Neural crest cell (in vitro differentiated cells): ENCODE data around the gene ZMYM1. TPM values are rescaled to one million over a fixed set of nuclear protein-coding genes. Genes with fewer than 3 reads are reported as not detected.

Experiments used
- DNase-seq: peaks from one replicate; pipeline ENCODE4 v3.0.0; 2021; ENCODE audit warnings: low read depth, mixed read lengths, low spot score
- H3K27ac Mint-ChIP-seq: one replicate; pipeline ENCODE4 v1.8.0; 2021; ENCODE audit warnings: mild to moderate bottlenecking, mixed read lengths; ENCODE audit not compliant: unreplicated experiment
- H3K27me3 Mint-ChIP-seq: 2 replicates; pipeline ENCODE4 v1.8.0; 2021; ENCODE audit warnings: low read depth, mild to moderate bottlenecking, mixed read lengths
- H3K36me3 Mint-ChIP-seq: 2 replicates; pipeline ENCODE4 v1.8.0; 2021; ENCODE audit warnings: low read depth, mild to moderate bottlenecking, mixed read lengths
- H3K4me1 Mint-ChIP-seq: 2 replicates; pipeline ENCODE4 v1.8.0; 2021; ENCODE audit warnings: mixed read lengths
- H3K4me3 Mint-ChIP-seq: one replicate; pipeline ENCODE4 v1.8.0; 2021; ENCODE audit warnings: mild to moderate bottlenecking, mixed read lengths
- H3K9me3 Mint-ChIP-seq: 2 replicates; pipeline ENCODE4 v1.8.0; 2021; ENCODE audit warnings: mixed read lengths
- CTCF ChIP-seq: fragments of 200-600 bp; sonication (generic); conservative IDR thresholded peaks from 2 replicates; pipeline ENCODE4 v1.5.0; 2021; ENCODE audit warnings: antibody characterized with exemption, mild to moderate bottlenecking
- long read RNA-seq: library from polyadenylated mRNA; unstranded; transcript quantifications from one replicate; pipeline ENCODE4 v2.0.0, GENCODE V29; 2020
- total RNA-seq: library from RNA; stranded (reverse); gene quantifications from 2 replicates; pipeline ENCODE4 v1.2.1, GENCODE V29; 2021

Gene ZMYM1
- total RNA-seq = 29.3 and 32.2 TPM in 2 replicates
- long read RNA-seq, full-length matches to known transcripts = 14 of 48 reads
- long read RNA-seq, partial matches to known transcripts = 6 of 48 reads
- long read RNA-seq, other reads (novel, unspliced or antisense) = 28 of 48 reads

GRCh38 chr1:35079003-35079930 is at the start of gene ZMYM1:
Gene ZMYM1, plus strand, starts transcription at chr1:35079385. Its CDS starts 14,603 bp downstream, at chr1:35093988.
- H3K27ac Mint-ChIP-seq = peak within 1 kb of the TSS; percentile 99
- H3K9me3 Mint-ChIP-seq = peaks cover 2% of the 10 kb centered on the region
- DNase-seq = peak; percentile 85
- no peak for TF ChIP-seq CTCF
- peaks cover 35% of the 10 kb centered on the region for H3K27me3 Mint-ChIP-seq
- H3K4me1 Mint-ChIP-seq = peaks cover 28% of the 10 kb centered on the region
- H3K36me3 Mint-ChIP-seq = peaks cover 2% of the 10 kb centered on the region
- peak within 1 kb of the TSS; percentile 100 for H3K4me3 Mint-ChIP-seq

DNA sequence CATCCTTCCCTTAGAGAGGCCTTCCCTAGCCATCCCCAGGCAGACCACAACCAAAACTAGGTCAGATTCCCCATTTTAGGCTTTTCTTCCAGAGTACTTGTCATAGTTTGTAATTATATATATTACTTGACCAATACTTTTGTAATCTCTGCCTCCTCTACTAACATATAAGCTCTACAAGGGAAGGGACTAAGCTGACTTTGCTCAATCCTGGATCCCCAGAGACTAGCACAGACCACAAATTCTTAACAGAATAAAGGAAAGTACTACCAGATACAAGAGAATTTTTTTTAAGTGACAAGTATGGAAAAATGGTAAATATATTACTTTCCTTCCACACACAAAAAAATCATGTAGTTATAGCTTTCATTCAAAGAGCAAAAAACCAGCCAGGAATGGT is 49.4 kb upstream of the ZMYM1 start:
- H3K9me3 Mint-ChIP-seq = peaks cover 5% of the 10 kb centered on the region
- peaks cover 21% of the 10 kb centered on the region for H3K36me3 Mint-ChIP-seq
- no peak for DNase-seq
- TF ChIP-seq CTCF = no peak
- no peak overlapping the region for H3K27ac Mint-ChIP-seq
- H3K4me3 Mint-ChIP-seq = peak overlapping the region; percentile 98
- H3K4me1 Mint-ChIP-seq = peaks cover 21% of the 10 kb centered on the region
- no peaks in the 10 kb centered on the region for H3K27me3 Mint-ChIP-seq

DNA sequence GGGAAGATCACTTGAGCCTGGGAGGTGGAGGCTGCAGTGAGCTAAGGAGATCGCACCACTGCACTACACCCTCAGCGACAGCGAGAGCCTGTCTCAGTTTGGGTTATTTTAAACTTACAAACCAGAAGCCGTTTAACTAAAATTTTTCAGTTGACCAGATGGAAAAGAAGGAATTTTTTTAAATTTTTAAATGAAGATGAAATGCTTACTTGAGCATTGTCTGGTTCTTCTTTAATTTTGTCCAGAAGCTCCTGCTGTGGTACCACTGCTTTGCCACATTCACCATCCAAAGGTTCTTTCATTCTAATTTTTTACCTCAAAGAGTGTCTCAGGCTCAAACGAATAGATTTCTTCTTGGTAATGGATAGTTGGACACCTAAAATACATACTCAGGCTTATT is 48.8 kb upstream of the ZMYM1 start:
- peak overlapping the region; percentile 98 for H3K4me3 Mint-ChIP-seq
- TF ChIP-seq CTCF = no peak
- H3K9me3 Mint-ChIP-seq = peaks cover 7% of the 10 kb centered on the region
- peaks cover 4% of the 10 kb centered on the region for H3K27me3 Mint-ChIP-seq
- H3K27ac Mint-ChIP-seq = no peak overlapping the region
- peaks cover 21% of the 10 kb centered on the region for H3K4me1 Mint-ChIP-seq
- DNase-seq = no peak
- peaks cover 23% of the 10 kb centered on the region for H3K36me3 Mint-ChIP-seq

DNA sequence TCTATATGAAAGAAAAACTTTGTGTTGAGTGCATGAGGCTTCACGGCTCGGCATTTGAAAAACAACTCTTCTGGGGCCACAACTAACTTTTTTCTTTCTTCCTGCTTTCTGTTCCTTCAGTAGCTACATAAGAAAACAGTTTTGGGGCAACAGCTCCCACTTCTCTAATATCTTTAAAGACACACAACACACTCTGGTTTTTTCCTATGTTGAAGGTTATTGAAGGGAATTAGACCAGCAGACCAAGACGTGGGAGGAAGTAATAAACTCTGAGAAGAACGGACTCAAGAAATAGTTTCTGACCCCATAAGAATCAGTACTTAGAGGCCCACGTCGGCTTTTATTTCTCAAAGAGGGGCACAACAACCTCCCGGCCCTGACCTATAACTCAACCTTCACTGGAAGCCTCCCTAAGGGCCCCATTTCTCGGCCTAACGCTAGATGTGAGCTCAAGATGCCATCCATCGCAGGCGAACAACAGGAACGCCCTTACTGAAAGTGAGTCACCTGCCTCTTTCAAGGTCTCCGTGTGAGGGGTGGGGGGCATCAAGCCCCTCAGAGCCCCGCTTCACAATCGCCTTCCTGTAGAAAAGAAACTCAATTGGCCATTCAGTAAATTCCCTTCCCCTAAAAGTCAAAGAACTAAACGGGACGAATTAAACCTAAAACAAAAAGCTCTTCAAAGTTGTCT is 48.3 kb upstream of the ZMYM1 start:
- Mint-ChIP-seq H3K4me1 (peaks cover 21% of the 10 kb centered on the region), H3K36me3 (peaks cover 24% of the 10 kb centered on the region), H3K9me3 (peaks cover 10% of the 10 kb centered on the region), H3K27ac (peak overlapping the region; percentile 95), H3K27me3 (peaks cover 7% of the 10 kb centered on the region), H3K4me3 (peak overlapping the region; percentile 98)
- no peak for TF ChIP-seq CTCF
- peak; percentile 6 for DNase-seq

GRCh38 chr1:35032384-35032739 is 46.8 kb upstream of the ZMYM1 start:
- peaks cover 10% of the 10 kb centered on the region for H3K9me3 Mint-ChIP-seq

More at GRCh38 chr1:35032384-35032739, 46.8 kb upstream of the ZMYM1 start:
- peaks cover 26% of the 10 kb centered on the region for H3K4me1 Mint-ChIP-seq
- H3K4me3 Mint-ChIP-seq = peak overlapping the region; percentile 14
- peaks cover 15% of the 10 kb centered on the region for H3K36me3 Mint-ChIP-seq
- H3K27ac Mint-ChIP-seq = no peak overlapping the region
- DNase-seq = no peak
- H3K27me3 Mint-ChIP-seq = peaks cover 7% of the 10 kb centered on the region
- no peak for TF ChIP-seq CTCF
